HG03520 (cell line): ENCODE data around the gene PHF12.

ENCODE experiments used
- ATAC-seq: cut with Tn5 transposase; IDR thresholded peaks from one replicate; pipeline ENCODE4 v1.9.1; 2021; ENCODE audit warnings: mild to moderate bottlenecking, moderate library complexity; ENCODE audit not compliant: unreplicated experiment

The PHF12 gene

GRCh38 chr17:28951428-28951990 is at the start of gene PHF12:
Gene PHF12 (minus strand): TSS chr17:28951518. CDS start chr17:28950960, 558 bp downstream.
- peak; percentile 54 for ATAC-seq

- ATAC-seq, result no peak
Measured at GRCh38 chr17:29000973-29001372, 49.7 kb upstream of the PHF12 start.

DNA sequence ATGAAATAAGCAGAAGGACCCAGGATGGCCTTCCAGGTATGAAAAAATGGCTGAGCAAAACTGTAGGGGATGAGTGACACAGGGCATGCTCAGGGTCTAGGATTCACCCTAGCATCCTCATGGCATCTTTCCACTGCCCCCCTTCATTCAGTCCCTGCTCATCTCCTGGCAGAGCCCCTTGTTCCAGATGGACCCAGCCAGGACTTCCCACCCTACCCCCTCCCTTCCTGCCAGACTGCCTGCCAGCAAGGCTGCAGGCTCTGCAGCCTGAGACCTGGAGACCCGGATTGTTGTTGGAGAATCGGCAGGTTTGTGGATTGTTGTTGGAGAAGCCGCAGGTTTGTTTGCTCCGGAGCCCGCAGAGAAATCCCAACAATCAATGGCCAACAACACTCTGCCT is 47.9 kb upstream of the PHF12 start:
- no peak for ATAC-seq

GRCh38 chr17:28997806-28998205 is 46.5 kb upstream of the PHF12 start:
- no peak for ATAC-seq

DNA sequence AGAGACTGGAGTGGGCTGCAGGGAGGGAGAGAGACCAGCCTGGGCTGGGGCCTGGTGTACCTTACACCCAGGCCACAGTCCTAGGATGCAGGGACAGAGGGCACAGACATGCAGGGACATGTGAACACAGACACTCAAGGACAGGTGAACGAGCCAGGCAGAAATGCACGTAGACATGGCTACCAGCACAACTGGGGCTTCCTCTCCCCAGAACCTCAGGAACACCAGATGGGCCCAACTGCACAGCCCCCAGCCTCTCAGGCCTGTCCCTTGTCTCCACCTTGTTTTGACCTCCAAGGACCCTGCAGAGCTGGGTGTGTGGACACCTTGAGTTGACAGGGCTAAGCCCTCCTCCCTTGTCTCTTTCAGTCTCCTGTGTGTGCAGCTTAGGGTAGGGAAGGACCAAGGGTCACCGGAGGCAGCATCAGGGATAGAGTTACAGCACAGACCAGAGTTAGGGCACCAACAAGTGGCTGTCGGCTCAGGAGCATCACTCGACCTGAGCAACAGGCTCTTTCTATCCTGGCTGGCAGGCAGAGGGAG is 45.3 kb upstream of the PHF12 start:
- no peak for ATAC-seq

DNA sequence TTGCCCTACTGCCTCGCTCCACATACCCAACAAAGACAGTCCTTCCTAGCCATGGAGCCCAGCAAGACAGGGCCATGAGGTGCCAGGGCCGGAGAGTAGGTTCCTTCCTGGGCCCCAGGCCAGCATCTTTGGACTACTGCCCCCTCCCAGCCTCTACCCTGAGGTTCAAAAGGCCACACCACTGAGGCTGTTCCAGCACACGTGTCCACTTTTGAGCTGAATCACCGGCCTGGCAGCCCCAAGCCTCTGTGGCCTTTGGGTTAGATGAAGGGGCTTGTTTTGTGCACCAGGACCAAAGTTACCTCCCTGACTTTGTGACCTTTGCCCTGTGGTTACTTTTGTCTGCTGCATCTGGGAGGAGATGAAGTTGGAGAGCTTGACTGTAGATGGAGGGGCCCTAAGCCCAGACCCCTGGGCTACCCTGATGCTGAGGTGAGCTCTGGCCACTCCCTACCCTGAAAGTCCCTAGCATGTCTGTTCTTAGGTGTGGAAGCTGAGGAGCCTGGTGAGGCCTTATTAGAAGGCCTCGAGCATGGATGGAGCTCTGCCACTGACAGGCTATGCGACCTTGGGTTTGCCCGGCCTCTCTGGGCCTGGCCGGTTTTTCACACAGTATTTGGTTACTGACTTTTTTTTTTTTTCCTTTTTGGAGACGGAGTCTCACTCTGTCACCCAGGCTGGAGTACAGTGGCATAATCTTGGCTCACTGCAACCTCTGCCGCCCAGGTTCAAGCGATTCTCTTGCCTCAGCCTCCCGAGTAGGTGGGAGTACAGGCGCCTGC is 42.5 kb upstream of the PHF12 start:
- no peak for ATAC-seq

GRCh38 chr17:28992625-28993600 is 41.6 kb upstream of the PHF12 start:
- no peak for ATAC-seq

GRCh38 chr17:28992185-28992584 is 40.9 kb upstream of the PHF12 start:
- no peak for ATAC-seq

DNA sequence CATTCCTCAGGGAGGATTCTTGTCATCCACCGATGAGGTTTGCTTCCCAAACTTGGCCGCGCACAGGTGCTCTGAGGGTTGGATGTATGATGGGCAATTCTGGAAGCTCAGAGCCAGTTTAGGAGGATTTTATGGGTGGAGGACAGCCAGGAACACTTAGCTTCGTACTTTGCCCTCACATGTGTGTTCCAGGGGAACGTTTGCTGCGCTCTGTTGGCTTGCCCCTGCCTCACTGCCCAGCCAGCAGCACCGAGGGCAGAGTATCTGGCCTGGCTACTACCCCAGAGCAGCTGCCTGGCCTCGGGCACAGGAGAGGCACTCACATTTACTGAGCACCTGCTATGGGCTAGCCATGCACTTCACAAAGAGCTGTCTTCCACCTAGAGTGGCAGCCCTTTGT is 40.5 kb upstream of the PHF12 start:
- ATAC-seq, result no peak

GRCh38 chr17:28989028-28989427 is 37.7 kb upstream of the PHF12 start:
- ATAC-seq, result no peak

DNA sequence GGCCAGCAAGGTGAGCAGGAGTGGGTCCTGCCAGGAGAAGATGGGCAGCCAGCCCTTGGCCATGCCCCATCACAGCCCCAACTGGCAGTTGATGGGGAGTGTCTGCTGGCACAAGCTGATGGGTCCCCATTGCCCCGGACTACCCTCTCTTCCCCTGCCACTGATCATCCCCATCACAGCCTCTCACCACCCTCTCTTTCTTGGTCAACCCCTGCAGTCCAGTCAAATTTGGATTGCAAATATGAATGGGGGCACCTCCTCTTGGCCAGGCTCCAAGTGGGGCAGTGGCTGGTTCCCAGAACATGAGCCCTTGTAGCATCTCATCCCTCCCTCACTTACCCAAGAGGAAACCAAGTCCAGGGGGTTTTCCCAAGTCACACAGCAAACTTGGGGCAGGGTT is 37.2 kb upstream of the PHF12 start:
- ATAC-seq, result no peak

GRCh38 chr17:28986714-28987655 is 35.7 kb upstream of the PHF12 start:
- no peak for ATAC-seq

DNA sequence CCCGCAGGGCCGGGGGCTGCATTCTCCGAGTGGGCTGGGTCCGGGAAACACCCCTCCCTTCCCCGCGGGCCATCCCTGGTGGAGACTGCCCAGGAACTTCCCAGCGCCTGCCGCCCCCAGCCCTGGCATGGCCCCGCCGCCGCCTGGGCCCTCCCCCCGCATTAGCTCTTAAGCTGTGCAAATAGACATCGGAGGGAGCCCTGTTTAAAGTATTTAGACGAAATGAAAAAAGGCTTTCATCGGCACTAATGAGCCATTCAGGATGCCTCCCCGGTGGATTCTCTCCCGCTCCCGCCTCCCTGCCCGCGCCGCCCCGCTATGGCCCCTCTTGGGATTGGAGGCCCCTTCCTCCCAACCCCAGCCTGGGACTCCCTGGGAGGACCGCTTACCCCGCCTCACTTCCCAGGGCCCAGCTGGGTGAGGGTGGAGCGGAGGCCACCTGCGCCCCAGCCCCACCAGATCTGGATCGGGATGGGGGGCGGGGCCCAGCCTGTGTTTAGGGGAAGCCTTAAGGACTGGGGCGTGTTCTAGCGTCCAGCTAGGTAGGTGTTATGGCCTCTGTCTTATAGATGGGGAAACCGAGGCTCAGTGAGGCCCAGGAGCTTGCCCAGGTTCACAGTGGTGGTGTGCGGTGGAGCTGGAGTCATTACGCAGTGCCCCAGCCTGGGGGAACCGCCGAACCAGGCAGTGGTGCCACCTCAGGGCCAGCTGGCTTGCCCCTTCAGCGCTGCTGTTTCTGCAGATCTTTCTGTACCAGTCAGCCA is 34.8 kb upstream of the PHF12 start:
- ATAC-seq, result no peak

GRCh38 chr17:28983286-28984230 is 32.2 kb upstream of the PHF12 start:
- no peak for ATAC-seq

- ATAC-seq, result no peak
Measured at GRCh38 chr17:28982131-28982793, 30.9 kb upstream of the PHF12 start.

- no peak for ATAC-seq
Measured at GRCh38 chr17:28978356-28978964, 27.1 kb upstream of the PHF12 start.

DNA sequence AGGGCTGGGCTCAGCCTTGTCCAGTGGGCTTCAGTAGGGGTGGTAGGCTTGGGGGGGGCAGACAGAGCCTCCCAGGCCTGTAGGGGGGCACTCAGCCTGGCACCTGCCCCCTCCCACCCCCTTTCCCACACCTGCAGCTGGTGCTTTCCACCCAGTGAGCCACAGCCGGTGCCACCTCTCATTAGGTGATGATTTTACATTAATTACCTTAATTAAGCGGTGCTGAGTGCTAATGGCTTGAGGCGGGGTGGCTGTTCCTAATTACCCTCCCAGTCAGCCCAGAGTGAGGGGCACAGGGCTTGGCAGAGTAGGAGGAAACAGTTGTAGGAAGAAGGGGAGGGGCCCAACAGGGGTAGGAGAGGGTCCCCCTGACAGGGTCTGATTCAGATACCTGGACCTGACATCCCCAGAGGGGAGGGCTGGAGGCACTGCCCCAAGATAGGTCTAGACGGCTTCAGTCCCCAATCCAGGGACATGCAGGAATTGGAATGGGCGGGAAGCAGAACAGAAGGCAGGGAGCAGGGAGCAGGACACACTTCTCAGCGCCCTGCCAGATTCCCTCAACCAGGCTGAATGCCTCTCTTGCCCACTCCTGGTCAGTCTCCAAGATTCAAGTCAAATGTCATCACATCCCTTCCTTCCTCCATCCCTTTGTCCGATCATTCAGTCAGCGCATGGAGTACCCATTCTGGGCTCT is 26.5 kb upstream of the PHF12 start:
- ATAC-seq, result no peak
